ENCODE measurements around the gene GRID2. TPM values are rescaled to one million over a fixed set of nuclear protein-coding genes. Genes with fewer than 3 reads are reported as not detected.

The GRID2 gene
- total RNA-seq, 3 donors from 2014 or later, result under 0.01 TPM

GRCh38 chr4:92333016-92333415 is 29.2 kb downstream of the GRID2 start:
- Histone ChIP-seq H3K36me3 (no peaks in the 10 kb centered on the region), H3K4me3 (no peak overlapping the region), H3K27ac (no peak overlapping the region), H3K27me3 (no peaks in the 10 kb centered on the region), H3K9me3 (no peaks in the 10 kb centered on the region), H3K4me1 (no peaks in the 10 kb centered on the region)
- DNase-seq (ENCODE audit: low spot score in 2 of 2), result no peak
- intact Hi-C loops (cut with DNase I; ENCODE audit: low total_unique reads), result no loop called here
- TF ChIP-seq CTCF (IDR thresholded peaks at IDR 0.05) (no peak), POLR2A (IDR thresholded peaks at IDR 0.05) (no peak), POLR2AphosphoS5 (IDR thresholded peaks at IDR 0.05) (no peak)

GRCh38 chr4:92334716-92335350 is 31.1 kb downstream of the GRID2 start:
- Histone ChIP-seq H3K27me3 (no peaks in the 10 kb centered on the region), H3K4me1 (no peaks in the 10 kb centered on the region), H3K36me3 (no peaks in the 10 kb centered on the region), H3K27ac (no peak overlapping the region), H3K9me3 (no peaks in the 10 kb centered on the region), H3K4me3 (no peak overlapping the region)
- intact Hi-C loops (cut with DNase I; ENCODE audit: low total_unique reads), result no loop called here
- no peak for DNase-seq (ENCODE audit: low spot score in 2 of 2)
- TF ChIP-seq POLR2A (IDR thresholded peaks at IDR 0.05), result no peak
- no peak for TF ChIP-seq POLR2AphosphoS5 (IDR thresholded peaks at IDR 0.05)
- no peak for TF ChIP-seq CTCF (IDR thresholded peaks at IDR 0.05)

GRCh38 chr4:92339676-92340075 is 35.9 kb downstream of the GRID2 start:
- intact Hi-C loops (cut with DNase I; ENCODE audit: low total_unique reads), result no loop called here
- H3K4me3 ChIP-seq, result no peak overlapping the region
- H3K4me1 ChIP-seq, result no peaks in the 10 kb centered on the region
- no peaks in the 10 kb centered on the region for H3K9me3 ChIP-seq
- DNase-seq (ENCODE audit: low spot score in 2 of 2), result no peak
- TF ChIP-seq POLR2AphosphoS5 (IDR thresholded peaks at IDR 0.05), result no peak
- TF ChIP-seq POLR2A (IDR thresholded peaks at IDR 0.05), result no peak
- no peak for TF ChIP-seq CTCF (IDR thresholded peaks at IDR 0.05)
- H3K36me3 ChIP-seq, result no peaks in the 10 kb centered on the region
- no peaks in the 10 kb centered on the region for H3K27me3 ChIP-seq
- no peak overlapping the region for H3K27ac ChIP-seq

GRCh38 chr4:92344216-92344615 is 40.5 kb downstream of the GRID2 start:
- Histone ChIP-seq H3K9me3 (no peaks in the 10 kb centered on the region), H3K27ac (no peak overlapping the region), H3K4me1 (no peaks in the 10 kb centered on the region), H3K27me3 (no peaks in the 10 kb centered on the region), H3K36me3 (no peaks in the 10 kb centered on the region), H3K4me3 (no peak overlapping the region)
- TF ChIP-seq POLR2AphosphoS5 (IDR thresholded peaks at IDR 0.05), result no peak
- TF ChIP-seq POLR2A (IDR thresholded peaks at IDR 0.05), result no peak
- TF ChIP-seq CTCF (IDR thresholded peaks at IDR 0.05), result no peak
- intact Hi-C loops (cut with DNase I; ENCODE audit: low total_unique reads), result no loop called here
- no peak for DNase-seq (ENCODE audit: low spot score in 2 of 2)

- Histone ChIP-seq H3K27ac (no peak overlapping the region), H3K4me1 (no peaks in the 10 kb centered on the region), H3K9me3 (no peaks in the 10 kb centered on the region), H3K36me3 (no peaks in the 10 kb centered on the region), H3K27me3 (no peaks in the 10 kb centered on the region), H3K4me3 (no peak overlapping the region)
- intact Hi-C loops (cut with DNase I; ENCODE audit: low total_unique reads), result no loop called here
- no peak for TF ChIP-seq POLR2A (IDR thresholded peaks at IDR 0.05)
- no peak for DNase-seq (ENCODE audit: low spot score in 2 of 2)
These were observed 42.5 kb downstream of the GRID2 start for GRCh38 chr4:92346289-92346688.

GRCh38 chr4:92357966-92358365 is 54.2 kb downstream of the GRID2 start:
- H3K4me3 ChIP-seq, result no peak overlapping the region
- H3K36me3 ChIP-seq, result no peaks in the 10 kb centered on the region
- no peaks in the 10 kb centered on the region for H3K4me1 ChIP-seq
- TF ChIP-seq POLR2A (IDR thresholded peaks at IDR 0.05) (no peak), CTCF (IDR thresholded peaks at IDR 0.05) (no peak), POLR2AphosphoS5 (IDR thresholded peaks at IDR 0.05) (no peak)
- H3K27ac ChIP-seq, result no peak overlapping the region
- no peaks in the 10 kb centered on the region for H3K9me3 ChIP-seq
- intact Hi-C loops (cut with DNase I; ENCODE audit: low total_unique reads), result no loop called here
- no peaks in the 10 kb centered on the region for H3K27me3 ChIP-seq
- DNase-seq (ENCODE audit: low spot score in 2 of 2), result no peak

All from breast epithelium (tissue), 4 donors.